ENCODE results near the gene DTNA. TPM values are rescaled to one million over a fixed set of nuclear protein-coding genes. Genes with fewer than 3 reads are reported as not detected.
"Not testable (repeated sequence)": the region's sequence is repeated elsewhere in the genome, so short reads cannot be mapped to it uniquely, and the experiment has no call there.

The DTNA gene
- total and polyA plus RNA-seq, 12 donors = 6.3 to 43.9 (median 22.3) TPM

DNA sequence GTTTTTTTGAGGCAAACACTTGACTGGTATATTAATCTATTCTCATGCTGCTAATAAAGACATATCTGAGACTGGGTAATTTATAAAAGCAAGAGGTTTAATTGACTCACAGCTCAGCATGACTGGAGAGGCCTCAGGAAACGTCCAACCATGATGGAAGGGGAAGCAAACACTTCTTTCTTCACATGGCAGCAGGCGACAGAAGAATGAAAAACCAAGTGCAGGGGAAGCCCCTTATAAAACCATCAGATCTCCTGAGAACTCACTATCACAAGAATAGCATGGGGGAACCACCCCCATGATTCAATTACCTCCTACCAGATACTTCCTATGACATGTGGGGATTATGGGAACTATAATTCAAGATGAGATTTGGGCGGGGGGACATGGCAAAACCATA is 194.9 kb downstream of the DTNA start:
- DNase-seq = no peak
- Histone ChIP-seq H3K4me1 (replicated peaks in 1 of 2) (peaks cover 0 to 4% of the 10 kb centered on the region in 2 donors), H3K27ac (no peak overlapping the region), H3K4me3 (no peak overlapping the region), H3K36me3 (replicated peaks in 1 of 2) (no peaks in the 10 kb centered on the region), H3K9me3 (replicated peaks in 1 of 3) (no peaks in the 10 kb centered on the region), H3K27me3 (no peaks in the 10 kb centered on the region)
- TF ChIP-seq POLR2A (IDR thresholded peaks at IDR 0.05) = no peak
- TF ChIP-seq, protein P1, sequence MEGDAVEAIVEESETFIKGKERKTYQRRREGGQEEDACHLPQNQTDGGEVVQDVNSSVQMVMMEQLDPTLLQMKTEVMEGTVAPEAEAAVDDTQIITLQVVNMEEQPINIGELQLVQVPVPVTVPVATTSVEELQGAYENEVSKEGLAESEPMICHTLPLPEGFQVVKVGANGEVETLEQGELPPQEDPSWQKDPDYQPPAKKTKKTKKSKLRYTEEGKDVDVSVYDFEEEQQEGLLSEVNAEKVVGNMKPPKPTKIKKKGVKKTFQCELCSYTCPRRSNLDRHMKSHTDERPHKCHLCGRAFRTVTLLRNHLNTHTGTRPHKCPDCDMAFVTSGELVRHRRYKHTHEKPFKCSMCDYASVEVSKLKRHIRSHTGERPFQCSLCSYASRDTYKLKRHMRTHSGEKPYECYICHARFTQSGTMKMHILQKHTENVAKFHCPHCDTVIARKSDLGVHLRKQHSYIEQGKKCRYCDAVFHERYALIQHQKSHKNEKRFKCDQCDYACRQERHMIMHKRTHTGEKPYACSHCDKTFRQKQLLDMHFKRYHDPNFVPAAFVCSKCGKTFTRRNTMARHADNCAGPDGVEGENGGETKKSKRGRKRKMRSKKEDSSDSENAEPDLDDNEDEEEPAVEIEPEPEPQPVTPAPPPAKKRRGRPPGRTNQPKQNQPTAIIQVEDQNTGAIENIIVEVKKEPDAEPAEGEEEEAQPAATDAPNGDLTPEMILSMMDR (IDR thresholded peaks at IDR 0.05) = no peak
- WGBS, 4 donors = 63 to 83% (median 68%) methylated on average over 3 of the region's 3 CpGs
- intact Hi-C loops (cut with DNase I) = no loop called here

DNA sequence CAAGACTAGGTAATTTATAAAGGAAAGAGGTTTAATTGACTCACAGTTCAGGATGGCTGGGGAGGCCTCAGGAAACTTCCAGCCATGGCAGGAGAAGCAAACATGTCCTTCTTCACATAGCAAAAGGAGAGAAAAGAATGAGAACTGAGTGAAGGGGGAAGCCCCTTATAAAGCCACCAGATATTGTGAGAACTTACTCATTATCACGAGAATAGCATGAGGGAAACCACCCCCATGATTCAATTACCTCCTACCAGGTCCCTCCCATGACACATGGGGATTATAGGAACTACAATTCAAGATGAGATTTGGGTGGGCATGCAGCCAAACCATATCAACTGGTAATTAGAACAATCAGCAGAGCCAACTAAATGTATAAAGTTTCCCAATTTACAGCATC is 196.9 kb downstream of the DTNA start:
- DNase-seq; H3K36me3 ChIP-seq (replicated peaks in 1 of 2); H3K27ac ChIP-seq; H3K27me3 ChIP-seq; H3K4me1 ChIP-seq (replicated peaks in 1 of 2); H3K9me3 ChIP-seq (replicated peaks in 1 of 3); H3K4me3 ChIP-seq; intact Hi-C loops (cut with DNase I): not testable (repeated sequence)
- 61 to 93% (median 68%) methylated on average over 1 of the region's 1 CpG for WGBS, 4 donors

DNA sequence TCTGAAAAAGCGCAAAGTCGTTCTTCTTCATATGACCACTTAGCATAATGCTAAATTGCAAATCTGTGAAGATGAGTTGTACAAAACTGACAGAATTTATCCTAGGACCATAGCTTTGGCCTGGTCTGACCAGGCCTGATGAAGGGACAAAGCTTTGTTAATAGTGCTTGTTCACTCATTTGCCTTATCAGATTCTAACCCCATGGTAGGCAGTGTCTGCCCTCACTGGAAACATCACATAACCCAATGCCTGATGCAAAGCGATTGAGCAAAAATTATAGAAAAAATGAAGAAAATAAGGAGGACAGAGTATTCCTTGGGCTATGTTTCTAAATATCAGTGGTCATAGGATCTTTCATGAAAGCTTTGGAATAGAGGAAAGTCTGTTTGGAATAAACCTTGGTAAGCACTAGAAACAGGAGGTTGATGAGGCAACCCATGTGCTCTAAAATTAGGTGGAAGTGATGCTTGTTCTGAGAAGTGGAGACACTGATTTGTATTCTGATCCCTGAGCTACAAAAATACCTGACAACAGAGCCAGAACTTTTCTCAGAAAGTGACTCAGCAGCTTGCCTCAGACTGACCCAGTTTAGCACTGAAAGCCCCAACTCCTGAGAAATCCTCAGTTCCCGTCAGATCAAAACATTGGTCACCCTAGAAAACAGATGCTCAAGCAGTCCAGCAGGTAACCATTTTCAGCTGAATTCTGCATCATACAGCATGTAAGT is 199.7 kb downstream of the DTNA start:
- TF ChIP-seq POLR2A (IDR thresholded peaks at IDR 0.05) = no peak
- TF ChIP-seq, protein P1 (IDR thresholded peaks at IDR 0.05) = no peak

DNA sequence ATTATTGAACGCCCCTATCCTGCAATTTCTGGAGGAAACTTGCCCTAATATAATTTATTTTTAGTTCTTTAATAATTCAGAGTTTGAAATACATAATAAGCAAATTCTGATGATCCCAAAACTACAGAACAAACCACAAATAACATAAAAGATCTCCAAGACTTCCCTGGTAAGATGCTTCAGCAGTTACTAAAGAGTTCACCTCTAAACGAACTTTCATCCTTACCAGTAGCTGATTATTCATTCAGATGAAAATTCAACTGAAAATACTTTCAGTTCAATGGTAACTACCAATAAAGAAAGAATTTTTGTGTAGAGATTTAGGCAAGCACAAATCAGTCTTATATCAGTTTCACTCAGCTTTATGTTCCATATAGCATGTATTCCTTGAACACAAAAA is 201.0 kb downstream of the DTNA start:
- H3K36me3 ChIP-seq (replicated peaks in 1 of 2) = no peaks in the 10 kb centered on the region
- TF ChIP-seq POLR2A (IDR thresholded peaks at IDR 0.05) = no peak
- TF ChIP-seq, protein P1 (IDR thresholded peaks at IDR 0.05) = no peak
- WGBS, 4 donors = 63 to 89% (median 71%) methylated on average over 2 of the region's 2 CpGs

More for the DNA sequence above, 199.7 kb downstream of the DTNA start:
- Histone ChIP-seq H3K9me3 (replicated peaks in 1 of 3) (no peaks in the 10 kb centered on the region), H3K4me3 (no peak overlapping the region), H3K27ac (peak overlapping the region in 1 of 5 donors; percentile 31), H3K36me3 (replicated peaks in 1 of 2) (no peaks in the 10 kb centered on the region), H3K4me1 (replicated peaks in 1 of 2) (peaks cover 0 to 7% of the 10 kb centered on the region in 2 donors), H3K27me3 (no peaks in the 10 kb centered on the region)
- intact Hi-C loops (cut with DNase I) = no loop called here
- 76 to 82% (median 81%) methylated on average over 4 of the region's 4 CpGs for WGBS, 4 donors
- DNase-seq = peak; percentile 17 to 63 (median 46)

More for the DNA sequence above, 201.0 kb downstream of the DTNA start:
- Histone ChIP-seq H3K4me1 (replicated peaks in 1 of 2) (peaks cover 0 to 7% of the 10 kb centered on the region in 2 donors), H3K27ac (no peak overlapping the region), H3K27me3 (no peaks in the 10 kb centered on the region), H3K9me3 (replicated peaks in 1 of 3) (no peaks in the 10 kb centered on the region), H3K4me3 (no peak overlapping the region)
- intact Hi-C loops (cut with DNase I) = no loop called here
- DNase-seq = no peak

Data from adrenal gland (tissue), 12 donors.